Lower leg skin (tissue), 3 donors: Measurements from ENCODE around the gene SSR1.

Experiments used
- POLR2A ChIP-seq, 2 donors: fragments of 450-650 bp; IDR thresholded peaks; one replicate each; pipeline ENCODE4 v1.6.1; 2016 to 2017; ENCODE audit warnings: antibody characterized with exemption in 2 of 2, mild to moderate bottlenecking in 1 of 2, moderate library complexity in 1 of 2
- TF ChIP-seq, protein P1 (sequence below), 3 donors: fragments of 450-650 bp; IDR thresholded peaks; one replicate each; pipeline ENCODE4 v1.5.1; 2016; ENCODE audit warnings: antibody characterized with exemption in 3 of 3, mild to moderate bottlenecking in 3 of 3, moderate library complexity in 2 of 3

DNA sequence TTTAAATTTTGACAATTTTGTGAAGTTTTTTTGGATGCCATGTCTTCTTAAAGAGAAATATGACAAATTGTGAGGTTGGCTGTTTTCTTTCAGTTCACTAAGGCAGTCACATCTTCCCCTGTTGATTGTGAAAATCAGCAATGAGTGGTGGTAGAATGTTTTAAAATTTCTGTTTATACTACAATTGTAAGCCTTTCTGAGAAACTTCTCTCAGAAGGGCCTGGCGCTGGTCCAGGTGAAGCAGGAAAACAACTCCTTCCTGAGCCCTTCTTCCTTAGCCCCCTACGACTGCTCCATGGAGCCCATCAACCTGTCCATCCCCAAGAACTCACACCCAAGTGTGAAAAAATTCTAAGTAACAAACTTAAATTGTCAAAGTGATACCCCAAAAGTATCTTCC lies 80.6 kb downstream of the SSR1 start:
- TF ChIP-seq, protein P1, sequence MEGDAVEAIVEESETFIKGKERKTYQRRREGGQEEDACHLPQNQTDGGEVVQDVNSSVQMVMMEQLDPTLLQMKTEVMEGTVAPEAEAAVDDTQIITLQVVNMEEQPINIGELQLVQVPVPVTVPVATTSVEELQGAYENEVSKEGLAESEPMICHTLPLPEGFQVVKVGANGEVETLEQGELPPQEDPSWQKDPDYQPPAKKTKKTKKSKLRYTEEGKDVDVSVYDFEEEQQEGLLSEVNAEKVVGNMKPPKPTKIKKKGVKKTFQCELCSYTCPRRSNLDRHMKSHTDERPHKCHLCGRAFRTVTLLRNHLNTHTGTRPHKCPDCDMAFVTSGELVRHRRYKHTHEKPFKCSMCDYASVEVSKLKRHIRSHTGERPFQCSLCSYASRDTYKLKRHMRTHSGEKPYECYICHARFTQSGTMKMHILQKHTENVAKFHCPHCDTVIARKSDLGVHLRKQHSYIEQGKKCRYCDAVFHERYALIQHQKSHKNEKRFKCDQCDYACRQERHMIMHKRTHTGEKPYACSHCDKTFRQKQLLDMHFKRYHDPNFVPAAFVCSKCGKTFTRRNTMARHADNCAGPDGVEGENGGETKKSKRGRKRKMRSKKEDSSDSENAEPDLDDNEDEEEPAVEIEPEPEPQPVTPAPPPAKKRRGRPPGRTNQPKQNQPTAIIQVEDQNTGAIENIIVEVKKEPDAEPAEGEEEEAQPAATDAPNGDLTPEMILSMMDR (IDR thresholded peaks at IDR 0.05), result no peak
- no peak for TF ChIP-seq POLR2A (IDR thresholded peaks at IDR 0.05)
